OCI-LY1 (cell line): ENCODE data around the gene NECAB2.

Source experiments
- EZH2 ChIP-seq: fragments of 200-600 bp; sonication (generic), shearing (Covaris generic); IDR thresholded peaks from 2 replicates; pipeline ENCODE4 v1.8.0; 2017; ENCODE audit warnings: borderline replicate concordance, mixed run types, mild to moderate bottlenecking, antibody characterized with exemption, low read length, moderate library complexity, mixed read lengths
- TF ChIP-seq, protein P1 (sequence below): fragments of 200-600 bp; sonication (generic), shearing (Covaris generic); IDR thresholded peaks from 2 replicates; pipeline ENCODE4 v1.5.1; 2017; ENCODE audit warnings: mild to moderate bottlenecking, antibody characterized with exemption, low read length, moderate library complexity, mixed read lengths

DNA sequence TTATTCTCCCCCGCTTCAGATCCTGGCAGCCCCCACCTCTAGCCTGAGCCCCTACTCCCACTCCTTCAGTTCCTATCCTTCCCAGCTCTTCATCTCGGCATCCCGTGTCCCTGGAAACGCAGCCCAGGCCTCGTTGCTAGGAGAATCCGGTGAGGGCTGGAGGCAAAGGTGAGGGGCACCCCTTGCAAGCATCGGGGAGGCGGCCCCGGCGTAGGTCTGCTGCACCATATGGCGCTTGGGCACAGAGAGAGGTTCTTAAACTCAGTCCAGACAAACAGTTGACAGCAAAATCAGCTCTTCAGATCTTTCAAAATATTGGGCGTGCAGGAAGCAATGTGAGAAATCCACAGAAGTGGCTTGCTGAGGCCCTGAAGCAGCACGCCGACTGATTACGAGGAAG, 59.6 kb downstream of the NECAB2 start:
- TF ChIP-seq, protein P1, sequence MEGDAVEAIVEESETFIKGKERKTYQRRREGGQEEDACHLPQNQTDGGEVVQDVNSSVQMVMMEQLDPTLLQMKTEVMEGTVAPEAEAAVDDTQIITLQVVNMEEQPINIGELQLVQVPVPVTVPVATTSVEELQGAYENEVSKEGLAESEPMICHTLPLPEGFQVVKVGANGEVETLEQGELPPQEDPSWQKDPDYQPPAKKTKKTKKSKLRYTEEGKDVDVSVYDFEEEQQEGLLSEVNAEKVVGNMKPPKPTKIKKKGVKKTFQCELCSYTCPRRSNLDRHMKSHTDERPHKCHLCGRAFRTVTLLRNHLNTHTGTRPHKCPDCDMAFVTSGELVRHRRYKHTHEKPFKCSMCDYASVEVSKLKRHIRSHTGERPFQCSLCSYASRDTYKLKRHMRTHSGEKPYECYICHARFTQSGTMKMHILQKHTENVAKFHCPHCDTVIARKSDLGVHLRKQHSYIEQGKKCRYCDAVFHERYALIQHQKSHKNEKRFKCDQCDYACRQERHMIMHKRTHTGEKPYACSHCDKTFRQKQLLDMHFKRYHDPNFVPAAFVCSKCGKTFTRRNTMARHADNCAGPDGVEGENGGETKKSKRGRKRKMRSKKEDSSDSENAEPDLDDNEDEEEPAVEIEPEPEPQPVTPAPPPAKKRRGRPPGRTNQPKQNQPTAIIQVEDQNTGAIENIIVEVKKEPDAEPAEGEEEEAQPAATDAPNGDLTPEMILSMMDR: no peak
- TF ChIP-seq EZH2: no peak
